Measurements from ENCODE around the gene HEMGN. TPM values are rescaled to one million over a fixed set of nuclear protein-coding genes. Genes with fewer than 3 reads are reported as not detected.

Gene HEMGN
- total and polyA plus RNA-seq, 2 of the 13 experiments (the other 11 are each of a cell fraction or from before 2014, with no cell fraction given) = not detected

GRCh38 chr9:97934321-97935115 is 3.5 kb downstream of the HEMGN start:
- Histone ChIP-seq H3K4me2 (ENCODE audit: low read depth, low read length) (no peak overlapping the region), H3K36me3 (replicated peaks in 1 of 2; ENCODE audit: control insufficient read depth in 1 of 2, insufficient read depth in 2 of 2, low read length in 2 of 2) (no peaks in the 10 kb centered on the region), H3K79me2 (ENCODE audit: insufficient read depth, low read length) (no peaks in the 10 kb centered on the region), H3K9ac (ENCODE audit: insufficient read depth, low read depth, low read length) (no peak overlapping the region), H3K9me3 (ENCODE audit: low read length) (no peaks in the 10 kb centered on the region), H3K4me3 (replicated peaks in 1 of 3; ENCODE audit: insufficient read depth in 1 of 3, low read depth in 2 of 3, low read length in 3 of 3) (no peak overlapping the region), H3K4me1 (ENCODE audit: insufficient read depth, low read length) (no peaks in the 10 kb centered on the region), H3K27me3 (ENCODE audit: control insufficient read depth in 1 of 2, insufficient read depth in 2 of 2, low read length in 2 of 2) (peaks cover 2 to 4% of the 10 kb centered on the region in 2 experiments; a peak in 1 of 5 replicates), H3K27ac (ENCODE audit: extremely low read length, insufficient read depth, low read length) (no peak overlapping the region), H2AFZ (ENCODE audit: low read length) (no peak overlapping the region), H4K20me1 (ENCODE audit: insufficient read depth, low read length) (no peaks in the 10 kb centered on the region)
- DNase-seq (ENCODE audit: low spot score) (no peak), FAIRE-seq (no peak), ATAC-seq (no peak)
- WGBS (ENCODE audit: low lambda C conversion rate) = 19% methylated on average over 5 of the region's 6 CpGs
- BruUV-seq (replicated peaks) = no TSS peak
- intact Hi-C loops (cut with micrococcal nuclease; ENCODE audit: unreplicated experiment) (no loop called here), in situ Hi-C loops (cut with HindIII; ENCODE audit: extremely low pct_ligation_motif_present, low pct_unique_long_range_greater_than_20kb) (no loop called here)
- POLR2A ChIA-PET = no interaction called here
- TF ChIP-seq HNRNPK (IDR thresholded peaks at IDR 0.05; ENCODE audit: low read depth, low read length, poor library complexity, severe bottlenecking) = peak; percentile 59
- no peak for TF ChIP-seq ZNF549 (CRISPR knock-in tag; IDR thresholded peaks at IDR 0.05)
- CTCF ChIA-PET (ENCODE audit: low intra/inter-chr PET ratio, low total read pairs) = no interaction called here

- no peak for ATAC-seq
- intact Hi-C loops (cut with micrococcal nuclease; ENCODE audit: unreplicated experiment) = no loop called here
- no peak for TF ChIP-seq STAT6 (CRISPR knock-in tag; IDR thresholded peaks at IDR 0.05; ENCODE audit: borderline replicate concordance)
- TF ChIP-seq SP140L (CRISPR knock-in tag; IDR thresholded peaks at IDR 0.05; ENCODE audit: borderline replicate concordance) = no peak
- TF ChIP-seq FOXK2 (IDR thresholded peaks at IDR 0.05) = no peak
- no peak for TF ChIP-seq SRY (CRISPR knock-in tag; IDR thresholded peaks at IDR 0.05)
- TF ChIP-seq ZNF629 (CRISPR knock-in tag; conservative IDR thresholded peaks at IDR 0.05) = no peak
- no peak for TF ChIP-seq ZSCAN21 (CRISPR knock-in tag; IDR thresholded peaks at IDR 0.05; ENCODE audit: borderline replicate concordance)
- TF ChIP-seq NCOA5 (CRISPR knock-in tag; IDR thresholded peaks at IDR 0.05) = no peak
- no peak for TF ChIP-seq ZNF598 (CRISPR knock-in tag; IDR thresholded peaks at IDR 0.05; ENCODE audit: borderline replicate concordance)
- no peak for TF ChIP-seq ZNF546 (CRISPR knock-in tag; conservative IDR thresholded peaks at IDR 0.05)
- TF ChIP-seq ZNF747 (CRISPR knock-in tag; IDR thresholded peaks at IDR 0.05; ENCODE audit: borderline replicate concordance) = no peak
These were observed 4.5 kb downstream of the HEMGN start for GRCh38 chr9:97933297-97933998.

More at GRCh38 chr9:97933297-97933998, 4.5 kb downstream of the HEMGN start:
- Histone ChIP-seq H3K36me3 (replicated peaks in 1 of 2; ENCODE audit: control insufficient read depth in 1 of 2, insufficient read depth in 2 of 2, low read length in 2 of 2) (no peaks in the 10 kb centered on the region), H3K79me2 (ENCODE audit: insufficient read depth, low read length) (no peaks in the 10 kb centered on the region), H3K4me2 (ENCODE audit: low read depth, low read length) (no peak overlapping the region), H3K9ac (ENCODE audit: insufficient read depth, low read depth, low read length) (no peak overlapping the region), H3K27me3 (ENCODE audit: control insufficient read depth in 1 of 2, insufficient read depth in 2 of 2, low read length in 2 of 2) (peaks cover 2 to 4% of the 10 kb centered on the region in 2 experiments; a peak in 1 of 5 replicates), H2AFZ (ENCODE audit: low read length) (no peak overlapping the region), H4K20me1 (ENCODE audit: insufficient read depth, low read length) (no peaks in the 10 kb centered on the region), H3K9me3 (ENCODE audit: low read length) (no peaks in the 10 kb centered on the region), H3K4me3 (replicated peaks in 1 of 3; ENCODE audit: insufficient read depth in 1 of 3, low read depth in 2 of 3, low read length in 3 of 3) (no peak overlapping the region), H3K27ac (ENCODE audit: extremely low read length, insufficient read depth, low read length) (no peak overlapping the region), H3K4me1 (ENCODE audit: insufficient read depth, low read length) (no peaks in the 10 kb centered on the region)
- WGBS (ENCODE audit: low lambda C conversion rate) = 12% methylated on average over 4 of the region's 4 CpGs
- POLR2A ChIA-PET = no interaction called here
- BruUV-seq (replicated peaks) = no TSS peak
- CTCF ChIA-PET (ENCODE audit: low intra/inter-chr PET ratio, low total read pairs) = no interaction called here
- in situ Hi-C loops (cut with HindIII; ENCODE audit: extremely low pct_ligation_motif_present, low pct_unique_long_range_greater_than_20kb) = no loop called here
- FAIRE-seq (no peak), DNase-seq (ENCODE audit: low spot score) (no peak)
